ENCODE measurements around the gene RALGAPA2.

Gene RALGAPA2

GRCh38 chr20:20491784-20492264 lies 220.6 kb downstream of the RALGAPA2 start:
- Histone ChIP-seq H3K4me3 (ENCODE audit: insufficient read depth, low read length, poor library complexity, severe bottlenecking) (no peak overlapping the region), H3K4me2 (ENCODE audit: low read depth, low read length, poor library complexity, severe bottlenecking) (no peak overlapping the region)

GRCh38 chr20:20491110-20491783 lies 221.2 kb downstream of the RALGAPA2 start:
- Histone ChIP-seq H3K36me3 (ENCODE audit: low read length) (no peaks in the 10 kb centered on the region), H3K79me2 (ENCODE audit: insufficient read depth, low read length) (no peaks in the 10 kb centered on the region), H4K20me1 (ENCODE audit: low read depth, low read length) (no peaks in the 10 kb centered on the region), H3K9ac (ENCODE audit: low read length) (no peak overlapping the region), H3F3A (ENCODE audit: insufficient read depth) (no peaks in the 10 kb centered on the region), H3K9me3 (ENCODE audit: insufficient read depth, low read length) (no peaks in the 10 kb centered on the region), H2AFZ (ENCODE audit: low read depth, low read length, severe bottlenecking) (no peak overlapping the region), H3K4me3 (ENCODE audit: insufficient read depth, low read length, poor library complexity, severe bottlenecking) (no peak overlapping the region), H3K27me3 (ENCODE audit: low read length) (no peaks in the 10 kb centered on the region), H3K9me2 (replicated peaks; ENCODE audit: insufficient read depth, low read length) (no peaks in the 10 kb centered on the region), H3K27ac (ENCODE audit: low read depth, low read length) (no peak overlapping the region), H3K4me2 (ENCODE audit: low read depth, low read length, poor library complexity, severe bottlenecking) (no peak overlapping the region)
- TF ChIP-seq CTCF (IDR thresholded peaks at IDR 0.05; ENCODE audit: insufficient read depth, low read length, poor library complexity, severe bottlenecking) (no peak), EZH2phosphoT487 (conservative IDR thresholded peaks at IDR 0.05; ENCODE audit: low read length) (no peak)

More at GRCh38 chr20:20491784-20492264, 220.6 kb downstream of the RALGAPA2 start:
- Histone ChIP-seq H3K9me2 (replicated peaks; ENCODE audit: insufficient read depth, low read length) (no peaks in the 10 kb centered on the region), H3K79me2 (ENCODE audit: insufficient read depth, low read length) (no peaks in the 10 kb centered on the region), H3K9ac (ENCODE audit: low read length) (no peak overlapping the region), H4K20me1 (ENCODE audit: low read depth, low read length) (no peaks in the 10 kb centered on the region), H3K36me3 (ENCODE audit: low read length) (no peaks in the 10 kb centered on the region), H3K9me3 (ENCODE audit: insufficient read depth, low read length) (no peaks in the 10 kb centered on the region), H3F3A (ENCODE audit: insufficient read depth) (no peaks in the 10 kb centered on the region), H3K27ac (ENCODE audit: low read depth, low read length) (no peak overlapping the region), H3K27me3 (ENCODE audit: low read length) (no peaks in the 10 kb centered on the region), H2AFZ (ENCODE audit: low read depth, low read length, severe bottlenecking) (no peak overlapping the region)
- TF ChIP-seq CTCF (IDR thresholded peaks at IDR 0.05; ENCODE audit: insufficient read depth, low read length, poor library complexity, severe bottlenecking) (no peak), EZH2phosphoT487 (conservative IDR thresholded peaks at IDR 0.05; ENCODE audit: low read length) (no peak)

GRCh38 chr20:20490673-20491072 lies 221.8 kb downstream of the RALGAPA2 start:
- Histone ChIP-seq H3K36me3 (ENCODE audit: low read length) (no peaks in the 10 kb centered on the region), H3K79me2 (ENCODE audit: insufficient read depth, low read length) (no peaks in the 10 kb centered on the region), H3K27ac (ENCODE audit: low read depth, low read length) (no peak overlapping the region), H3K4me3 (ENCODE audit: insufficient read depth, low read length, poor library complexity, severe bottlenecking) (no peak overlapping the region), H4K20me1 (ENCODE audit: low read depth, low read length) (no peaks in the 10 kb centered on the region), H3K9me2 (replicated peaks; ENCODE audit: insufficient read depth, low read length) (no peaks in the 10 kb centered on the region), H3K9me3 (ENCODE audit: insufficient read depth, low read length) (no peaks in the 10 kb centered on the region), H3K27me3 (ENCODE audit: low read length) (no peaks in the 10 kb centered on the region), H3K9ac (ENCODE audit: low read length) (no peak overlapping the region), H2AFZ (ENCODE audit: low read depth, low read length, severe bottlenecking) (no peak overlapping the region), H3K4me2 (ENCODE audit: low read depth, low read length, poor library complexity, severe bottlenecking) (no peak overlapping the region), H3F3A (ENCODE audit: insufficient read depth) (no peaks in the 10 kb centered on the region)
- no peak for TF ChIP-seq EZH2phosphoT487 (conservative IDR thresholded peaks at IDR 0.05; ENCODE audit: low read length)
- no peak for TF ChIP-seq CTCF (IDR thresholded peaks at IDR 0.05; ENCODE audit: insufficient read depth, low read length, poor library complexity, severe bottlenecking)
